Measurements from ENCODE around the gene TPRN. TPM values are rescaled to one million over a fixed set of nuclear protein-coding genes. Genes with fewer than 3 reads are reported as not detected.

TPRN gene
- total and polyA plus RNA-seq, 2 donors (not counting 3 experiments of a cell fraction or from before 2014, with no cell fraction given) = 4.3 to 12.4 TPM

- BruUV-seq (replicated peaks) = no TSS peak
- H3K36me3 ChIP-seq (ENCODE audit: control insufficient read depth in 2 of 2, extremely low read depth in 1 of 2, insufficient read depth in 2 of 2, low read length in 2 of 2) = peaks cover 0 to 46% of the 10 kb centered on the region in 2 experiments
Observed at GRCh38 chr9:137179761-137180160, 20.8 kb downstream of the TPRN start.

More at GRCh38 chr9:137179761-137180160, 20.8 kb downstream of the TPRN start:
- ChIA-PET CTCF (no interaction called here), POLR2A (no interaction called here)
- dilution Hi-C loops (cut with MboI; ENCODE audit: extremely low pct_ligation_motif_present, low sequenced_read_pairs) (no loop called here), intact Hi-C loops (cut with micrococcal nuclease) (loop anchor here (5.0 kb wide), 1 partner anchor 62 kb away; no protein-coding TSS in a partner anchor)
- Histone ChIP-seq H2AFZ (ENCODE audit: low read depth, low read length) (no peak overlapping the region), H3K9me1 (replicated peaks; ENCODE audit: control insufficient read depth, extremely low read depth, insufficient read depth, low read length) (no peaks in the 10 kb centered on the region), H3K9me3 (replicated peaks; ENCODE audit: control insufficient read depth, insufficient read depth, low read length) (no peaks in the 10 kb centered on the region), H3K4me1 (ENCODE audit: control insufficient read depth, extremely low read depth, insufficient read depth, low read length) (peaks cover 6% of the 10 kb centered on the region), H3K27me3 (ENCODE audit: control insufficient read depth in 2 of 2, insufficient read depth in 2 of 2, low read length in 2 of 2) (no peaks in the 10 kb centered on the region), H3K27ac (ENCODE audit: insufficient read depth, low read depth, low read length) (no peak overlapping the region), H4K20me1 (replicated peaks; ENCODE audit: control insufficient read depth, extremely low read depth, insufficient read depth, low read length) (no peaks in the 10 kb centered on the region), H3K4me3 (replicated peaks in 1 of 3; ENCODE audit: insufficient read depth in 1 of 3, low read depth in 1 of 3, low read length in 3 of 3) (no peak overlapping the region), H3K9ac (replicated peaks; ENCODE audit: extremely low read depth, insufficient read depth, low read length) (no peak overlapping the region), H3K4me2 (ENCODE audit: insufficient read depth, low read length) (no peak overlapping the region), H3K79me2 (ENCODE audit: control insufficient read depth, insufficient read depth, low read length) (no peaks in the 10 kb centered on the region)
- FAIRE-seq = no peak
- DNase-seq (ENCODE audit: low read depth, low spot score) = no peak
- TF ChIP-seq POLR2AphosphoS5 (IDR thresholded peaks at IDR 0.05; ENCODE audit: insufficient read depth, low read depth, low read length) (no peak), MYC (IDR thresholded peaks at IDR 0.05; ENCODE audit: low read depth, low read length) (no peak), EZH2 (IDR thresholded peaks at IDR 0.05; ENCODE audit: borderline replicate concordance, low read depth, low read length, severe bottlenecking) (no peak), POLR2A (IDR thresholded peaks at IDR 0.05; ENCODE audit: low read depth, low read length) (no peak), FOS (IDR thresholded peaks at IDR 0.05; ENCODE audit: borderline replicate concordance, insufficient read depth, low read length) (no peak), CTCF (IDR thresholded peaks at IDR 0.05; ENCODE audit: extremely low read depth in 1 of 2, insufficient read depth in 1 of 2, low read depth in 1 of 2, low read length in 2 of 2) (no peak), MAX (IDR thresholded peaks at IDR 0.05; ENCODE audit: insufficient read depth, insufficient read length) (no peak), JUN (IDR thresholded peaks at IDR 0.05; ENCODE audit: borderline replicate concordance, insufficient read depth, insufficient read length, low read depth) (no peak), GATA2 (IDR thresholded peaks at IDR 0.05; ENCODE audit: insufficient read depth, insufficient read length, low read depth, low read length) (no peak)
